K562 (cell line): Measurements from ENCODE around the gene RALGAPA2.

ENCODE experiments used
- EZH2 ChIP-seq: IDR thresholded peaks from 2 replicates; pipeline ENCODE4 v1.6.1; 2012; ENCODE audit warnings: low read depth, mild to moderate bottlenecking, inconsistent platforms, low read length, borderline replicate concordance
- FOXM1 ChIP-seq, 2 experiments: fragments of 450-650 bp in 1 of 2; sonication (generic) in 1 of 2; formaldehyde crosslinking in 1 of 2; IDR thresholded peaks; 2 replicates each; pipeline versions ENCODE4 v1.6.1 to v1.9.0; 2017 to 2022; ENCODE audit warnings: low read depth in 2 of 2, mild to moderate bottlenecking in 2 of 2, missing genetic modification reagents in 1 of 2, moderate library complexity in 1 of 2
- POLR2A ChIP-seq: fragments of 450-650 bp; conservative IDR thresholded peaks from 2 replicates; pipeline ENCODE4 v1.6.1; 2016
- PPARD ChIP-seq: fragments of 250-450 bp; sonication (Bioruptor Pico); IDR thresholded peaks from 2 replicates; pipeline ENCODE4 v1.8.0; 2022; ENCODE audit warnings: inconsistent platforms, mild to moderate bottlenecking, moderate library complexity
- SREBF2 ChIP-seq: sonication (generic); formaldehyde crosslinking; IDR thresholded peaks from 2 replicates; pipeline ENCODE4 v1.4.0; 2020; ENCODE audit warnings: mild to moderate bottlenecking, missing genetic modification reagents
- TAF1 ChIP-seq: IDR thresholded peaks from 2 replicates; pipeline ENCODE4 v1.6.1; 2011; ENCODE audit warnings: mild to moderate bottlenecking, low read length, moderate library complexity; ENCODE audit not compliant: insufficient read depth, control insufficient read depth, severe bottlenecking; ENCODE audit errors: extremely low read depth
- TF ChIP-seq, protein P1 (sequence below): fragments of 250-450 bp; sonication (Bioruptor Pico); IDR thresholded peaks from 2 replicates; pipeline ENCODE4 v1.4.0; 2020; ENCODE audit warnings: borderline replicate concordance

DNA sequence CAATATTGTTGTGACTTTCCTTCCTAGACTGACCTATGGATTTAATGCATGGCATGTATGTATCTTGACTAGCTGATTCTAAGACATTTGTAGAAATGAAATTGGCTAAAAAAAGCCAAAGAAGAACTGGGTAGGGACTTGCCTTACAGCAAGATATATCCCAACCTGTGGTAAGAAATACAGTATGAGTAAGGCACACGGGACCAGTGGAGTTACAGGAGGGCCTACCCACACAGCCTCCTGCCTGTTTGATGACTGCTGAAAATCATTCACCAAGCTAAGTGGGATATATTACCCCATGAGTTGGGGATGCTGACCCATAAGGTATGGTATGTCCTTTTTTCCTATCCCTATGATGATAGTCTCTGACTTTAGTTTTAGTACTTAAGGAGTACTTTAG is 232.3 kb downstream of the RALGAPA2 start:
- TF ChIP-seq EZH2 (no peak), FOXM1 (IDR thresholded peaks at IDR 0.05; ENCODE audit: low read depth) (no peak), FOXM1 (CRISPR knock-in tag; IDR thresholded peaks at IDR 0.05; ENCODE audit: low read depth) (no peak), SREBF2 (CRISPR knock-in tag) (no peak), POLR2A (no peak), PPARD (CRISPR knock-in tag) (no peak), TAF1 (no peak)
- TF ChIP-seq, protein P1, sequence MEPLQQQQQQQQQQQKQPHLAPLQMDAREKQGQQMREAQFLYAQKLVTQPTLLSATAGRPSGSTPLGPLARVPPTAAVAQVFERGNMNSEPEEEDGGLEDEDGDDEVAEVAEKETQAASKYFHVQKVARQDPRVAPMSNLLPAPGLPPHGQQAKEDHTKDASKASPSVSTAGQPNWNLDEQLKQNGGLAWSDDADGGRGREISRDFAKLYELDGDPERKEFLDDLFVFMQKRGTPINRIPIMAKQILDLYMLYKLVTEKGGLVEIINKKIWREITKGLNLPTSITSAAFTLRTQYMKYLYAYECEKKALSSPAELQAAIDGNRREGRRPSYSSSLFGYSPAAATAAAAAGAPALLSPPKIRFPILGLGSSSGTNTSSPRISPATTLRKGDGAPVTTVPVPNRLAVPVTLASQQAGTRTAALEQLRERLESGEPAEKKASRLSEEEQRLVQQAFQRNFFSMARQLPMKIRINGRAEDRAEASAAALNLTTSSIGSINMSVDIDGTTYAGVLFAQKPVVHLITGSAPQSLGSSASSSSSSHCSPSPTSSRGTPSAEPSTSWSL, result no peak
